ENCODE results near the gene RNU5D-1. TPM values are rescaled to one million over a fixed set of nuclear protein-coding genes. Genes with fewer than 3 reads are reported as not detected.
A peak's percentile ranks its signal among the peaks of the same experiment; 100 is the strongest.

Gene RNU5D-1
- total and polyA plus RNA-seq, 2 of the 13 experiments (the other 11 are each of a cell fraction or from before 2014, with no cell fraction given), result 165 TPM; not detected in 1

- no peak for TF ChIP-seq SMC3 (IDR thresholded peaks at IDR 0.05; ENCODE audit: low read length)
- TF ChIP-seq ZNF24 (IDR thresholded peaks at IDR 0.05), result no peak
- TF ChIP-seq PHF8 (CRISPR knock-in tag; IDR thresholded peaks at IDR 0.05), result peak; percentile 73
- no peak for TF ChIP-seq CEBPB (IDR thresholded peaks at IDR 0.05; ENCODE audit: borderline replicate concordance, low read depth, low read length)
- TF ChIP-seq MYPOP (CRISPR knock-in tag; IDR thresholded peaks at IDR 0.05), result peak; percentile 91
- no peak; the same call in 1 of the 2 replicates for TF ChIP-seq AHDC1 (CRISPR knock-in tag; IDR thresholded peaks at IDR 0.05; ENCODE audit: borderline replicate concordance)
- TF ChIP-seq CENPBD1 (CRISPR knock-in tag; IDR thresholded peaks at IDR 0.05; ENCODE audit: borderline replicate concordance, low read depth), result no peak
- no peak for TF ChIP-seq ZNF570 (CRISPR knock-in tag; IDR thresholded peaks at IDR 0.05; ENCODE audit: borderline replicate concordance)
- TF ChIP-seq NCOA2 (CRISPR knock-in tag; IDR thresholded peaks at IDR 0.05), result no peak
- 0 out of 2 replicates have a peak, but pooled peaks have one; percentile 20 for TF ChIP-seq NFATC3 (CRISPR knock-in tag; IDR thresholded peaks at IDR 0.05)
- no peak; the same call in 1 of the 2 replicates for TF ChIP-seq ZNF275 (CRISPR knock-in tag; IDR thresholded peaks at IDR 0.05; ENCODE audit: borderline replicate concordance)
- TF ChIP-seq NAIF1 (CRISPR knock-in tag; IDR thresholded peaks at IDR 0.05; ENCODE audit: borderline replicate concordance), result no peak
- peak; percentile 63; the same call in 1 of the 2 replicates for TF ChIP-seq ZNF264 (CRISPR knock-in tag; IDR thresholded peaks at IDR 0.05)
- TF ChIP-seq NFAT5 (CRISPR knock-in tag; IDR thresholded peaks at IDR 0.05), result 0 out of 2 replicates have a peak, but pooled peaks have one; percentile 10
Observed at GRCh38 chr1:44739307-44740178, 8.6 kb upstream of the RNU5D-1 start, which contains the start of gene KIF2C (continued).

Data from HepG2 (cell line).